Activated CD4-positive, alpha-beta T cell treated with anti-CD3 and anti-CD28 coated beads for 4 hours (primary cell): Measurements from ENCODE around the gene DHX29.

Experiments
- DNase-seq, 2 donors: peaks; one replicate each; pipeline ENCODE4 v3.0.0-alpha.2; 2020

Gene DHX29

DNA sequence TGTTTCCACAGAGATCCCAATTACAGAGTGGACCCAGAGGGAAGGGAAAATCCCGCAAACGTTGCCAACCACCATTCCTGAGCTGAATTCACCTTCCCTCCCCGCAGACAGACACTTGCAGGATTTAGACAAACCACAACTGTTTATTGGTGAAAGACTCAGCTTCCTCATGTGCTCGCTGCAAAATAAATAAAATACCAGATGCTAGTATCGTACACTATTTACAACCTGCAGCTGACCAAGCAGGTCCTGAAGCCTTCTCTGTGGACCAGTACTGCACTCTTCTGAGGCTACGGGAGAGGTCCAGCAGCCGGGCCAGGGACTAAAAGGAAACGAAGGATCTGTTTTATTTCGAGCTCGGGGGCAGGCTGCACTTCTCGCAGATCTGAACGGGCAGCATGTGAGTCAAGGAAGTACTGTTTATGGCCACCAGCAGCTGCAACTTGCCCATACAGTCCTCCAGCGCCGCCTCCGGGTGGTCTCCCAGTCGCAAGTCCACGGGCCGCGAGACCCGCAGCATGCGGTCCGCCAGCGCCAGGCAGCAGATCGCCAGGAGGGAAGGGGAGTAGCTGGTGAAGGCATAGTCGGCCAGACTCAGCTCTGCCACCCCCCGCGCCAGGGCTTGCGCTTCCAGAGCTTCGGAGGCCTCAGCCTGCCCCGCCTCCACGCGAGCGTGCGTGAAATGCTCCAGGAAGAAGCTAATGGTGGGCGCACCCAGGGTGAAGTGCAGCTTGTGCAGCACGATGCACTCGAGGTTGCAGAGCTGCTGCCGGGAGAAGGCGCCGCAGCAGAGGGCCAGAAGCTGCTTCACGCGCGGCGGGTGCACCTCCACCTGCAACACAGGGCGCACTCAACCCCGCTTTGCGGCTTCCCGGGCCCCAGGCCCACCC, 76.2 kb downstream of the DHX29 start:
- no peak for DNase-seq

DNA sequence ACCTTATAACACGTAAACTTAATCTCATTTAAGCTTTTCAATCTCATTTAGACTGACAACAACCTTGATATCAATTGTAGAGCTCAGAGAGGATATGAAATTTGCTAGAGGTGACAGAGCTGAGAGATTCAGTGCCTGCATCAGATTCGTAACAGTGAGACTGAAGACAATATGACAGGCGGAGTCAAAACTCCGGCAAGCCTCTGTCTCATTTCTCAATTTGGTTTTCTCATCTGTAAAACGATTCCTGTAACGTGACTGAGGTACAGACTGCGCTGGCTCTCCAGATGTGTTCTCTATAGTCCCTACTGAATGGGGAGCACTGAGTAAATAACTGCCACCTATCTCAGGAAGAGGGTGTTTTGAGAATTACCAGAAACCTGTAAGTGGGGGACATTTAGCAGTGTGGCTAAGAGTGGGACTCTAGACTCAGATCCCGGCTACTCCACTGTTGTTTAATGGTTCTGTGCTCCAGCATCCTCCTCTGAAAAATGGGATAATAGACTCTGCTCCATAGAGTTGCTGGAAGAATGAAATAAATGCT, 77.3 kb downstream of the DHX29 start:
- no peak for DNase-seq

GRCh38 chr5:55227664-55228430, 79.6 kb downstream of the DHX29 start:
- no peak for DNase-seq

- DNase-seq: peak; percentile 55 to 57
Measured at GRCh38 chr5:55226934-55227663, 80.4 kb downstream of the DHX29 start, which contains the start of gene MCIDAS. MCIDAS (minus strand) TSS chr5:55227315; CDS start chr5:55227138, 177 bp downstream.

GRCh38 chr5:55226027-55226933, 81.2 kb downstream of the DHX29 start:
- DNase-seq: no peak

DNA sequence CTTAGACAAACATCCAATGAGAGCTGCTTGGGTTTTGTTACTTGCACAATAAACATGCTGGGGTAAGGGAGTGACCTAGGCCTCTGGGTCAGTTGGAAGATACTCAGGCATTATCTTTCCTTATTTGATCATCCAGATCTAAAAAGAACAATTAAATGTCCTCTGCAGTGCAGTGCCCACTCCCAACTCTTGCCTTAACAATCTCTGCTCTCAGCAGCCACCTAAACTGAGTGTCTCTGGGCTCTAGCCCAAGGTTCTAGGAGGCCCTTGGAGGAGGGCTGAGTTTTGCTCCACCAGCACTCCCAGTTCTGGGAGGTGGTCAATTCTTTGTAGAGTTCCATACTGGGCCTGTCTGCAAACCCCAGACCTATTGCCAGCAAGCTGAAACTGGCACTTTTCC, 82.1 kb downstream of the DHX29 start:
- no peak for DNase-seq

DNA sequence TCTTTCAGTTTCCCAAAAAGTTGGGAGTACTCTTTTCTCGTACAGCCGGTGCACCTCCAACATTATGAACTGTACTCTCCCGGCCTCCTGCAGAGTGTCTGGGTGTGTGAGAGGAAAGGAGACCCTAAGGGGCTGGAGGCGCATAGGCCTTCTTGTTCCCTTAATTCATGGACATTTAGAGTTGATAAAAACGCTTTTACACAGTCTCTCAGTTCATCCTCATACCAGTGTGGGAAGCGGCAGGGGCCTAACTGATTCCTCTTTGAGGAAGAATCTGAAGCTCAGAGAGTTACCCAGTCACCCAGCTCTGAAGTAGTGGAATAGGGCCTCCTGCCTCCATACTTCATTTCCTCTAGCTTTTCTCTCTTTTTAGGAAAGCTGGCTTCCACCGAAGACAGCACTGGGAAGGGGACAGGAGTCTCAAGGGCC, 83.7 kb downstream of the DHX29 start:
- no peak for DNase-seq

DNA sequence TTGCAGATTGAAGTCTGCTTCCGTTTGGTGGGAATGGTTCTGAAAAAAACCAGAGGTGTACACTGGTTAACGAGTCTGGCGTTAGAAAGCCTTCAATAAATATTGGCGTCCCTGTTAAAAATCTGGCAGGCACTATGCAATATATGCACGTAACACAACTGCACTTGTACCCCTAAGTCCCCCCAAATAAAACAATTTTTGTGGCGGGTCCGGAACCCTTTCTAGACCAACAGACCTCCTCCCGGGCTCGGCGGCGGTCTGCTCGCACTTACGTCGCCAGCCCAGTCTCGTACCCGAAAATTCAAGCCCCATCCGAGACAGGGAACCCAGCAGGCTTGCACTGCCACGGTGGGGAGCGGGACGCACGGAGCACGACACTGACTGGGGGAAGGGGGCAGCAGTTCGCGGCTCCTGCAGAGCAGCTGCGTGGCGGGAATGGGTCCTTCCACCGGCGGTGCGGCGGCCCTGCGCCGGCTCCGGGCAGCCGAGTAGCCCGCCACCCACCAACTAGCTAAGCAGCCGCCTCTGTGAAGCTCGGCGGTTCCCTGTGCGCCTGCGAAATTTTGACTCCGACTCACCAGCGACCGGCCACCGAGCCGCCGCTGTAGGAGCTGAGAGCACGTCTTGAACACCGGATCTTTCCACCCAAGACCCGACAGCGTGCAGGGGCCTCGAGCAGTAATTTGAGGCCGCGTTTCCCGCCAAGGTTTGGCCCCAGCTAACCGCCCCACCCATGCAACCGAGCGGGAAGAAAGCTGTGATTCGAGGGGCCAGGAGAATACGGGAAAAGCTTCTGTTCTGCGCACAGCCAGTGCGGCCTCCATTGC, 84.3 kb downstream of the DHX29 start:
- no peak for DNase-seq

GRCh38 chr5:55222092-55222984, 85.2 kb downstream of the DHX29 start:
- DNase-seq: no peak

- no peak for DNase-seq
Measured at GRCh38 chr5:55220433-55221185, 86.9 kb downstream of the DHX29 start.

DNA sequence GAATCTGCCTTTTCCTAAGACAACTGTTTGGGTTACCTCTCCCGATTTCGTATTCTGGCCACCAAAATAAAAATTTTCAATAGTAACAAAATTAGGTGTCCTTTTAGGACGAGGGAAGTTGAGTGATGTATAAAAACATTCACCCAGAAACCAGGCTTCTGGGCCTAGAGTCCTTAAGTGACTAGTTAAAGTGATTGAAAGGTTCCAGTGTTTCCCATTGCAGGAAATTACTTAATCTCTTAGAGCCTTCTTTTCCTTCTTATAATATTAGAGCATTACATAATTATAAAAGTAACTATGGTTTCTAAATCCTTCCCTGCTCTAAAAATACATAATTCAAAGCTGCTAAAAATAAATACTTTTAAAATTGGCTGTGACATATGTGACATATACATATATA, 87.7 kb downstream of the DHX29 start:
- DNase-seq: no peak

DNA sequence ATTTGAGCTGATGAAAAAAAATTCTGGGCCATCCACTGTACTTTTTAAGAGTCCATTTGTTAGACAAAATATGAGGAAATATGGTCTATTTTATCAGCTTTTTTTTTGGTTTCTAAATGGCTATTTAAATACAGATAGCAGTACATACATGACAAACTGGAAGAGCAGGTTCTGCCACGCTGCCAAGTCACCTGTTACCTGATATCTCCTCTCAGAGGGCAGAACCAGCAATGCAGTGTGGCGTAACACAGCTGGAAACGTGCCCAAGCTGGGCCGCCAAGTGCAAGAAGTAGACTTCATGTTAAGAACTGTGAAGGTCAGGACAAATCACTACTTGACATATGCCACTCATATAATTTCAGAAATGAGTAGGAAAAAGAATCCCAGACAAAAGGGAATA, 88.5 kb downstream of the DHX29 start:
- DNase-seq: no peak

- DNase-seq: no peak
Measured at GRCh38 chr5:55211184-55211874, 96.2 kb downstream of the DHX29 start.
